GM18498 (cell line): ENCODE measurements around the gene APBB2.
A peak's percentile ranks its signal among the peaks of the same experiment; 100 is the strongest.
"Not testable (repeated sequence)": the region's sequence is repeated elsewhere in the genome, so short reads cannot be mapped to it uniquely, and the experiment has no call there.

Source experiments
- ATAC-seq: cut with Tn5 transposase; IDR thresholded peaks from one replicate; pipeline ENCODE4 v1.9.1; 2021; ENCODE audit warnings: mild to moderate bottlenecking, moderate library complexity; ENCODE audit not compliant: unreplicated experiment

Gene APBB2

GRCh38 chr4:41029098-41029497, 185.2 kb downstream of the APBB2 start:
- no peak for ATAC-seq

- no peak for ATAC-seq
These were observed 185.8 kb downstream of the APBB2 start for GRCh38 chr4:41028392-41029076.

GRCh38 chr4:41026971-41027370, 187.4 kb downstream of the APBB2 start:
- no peak for ATAC-seq

GRCh38 chr4:41025824-41026223, 188.5 kb downstream of the APBB2 start:
- no peak for ATAC-seq

- no peak for ATAC-seq
These were observed 189.5 kb downstream of the APBB2 start for GRCh38 chr4:41024556-41025491.

GRCh38 chr4:41022116-41022515, 192.2 kb downstream of the APBB2 start:
- ATAC-seq, result no peak

- no peak for ATAC-seq
These were observed 199.2 kb downstream of the APBB2 start for GRCh38 chr4:41015016-41015675.

GRCh38 chr4:41014158-41014557, 200.2 kb downstream of the APBB2 start:
- no peak for ATAC-seq

GRCh38 chr4:41013746-41014145, 200.6 kb downstream of the APBB2 start:
- ATAC-seq, result no peak

GRCh38 chr4:41012911-41013310, 201.4 kb downstream of the APBB2 start:
- no peak for ATAC-seq

- no peak for ATAC-seq
These were observed 202.0 kb downstream of the APBB2 start for GRCh38 chr4:41012293-41012692.

- no peak for ATAC-seq
These were observed 204.9 kb downstream of the APBB2 start for GRCh38 chr4:41009411-41009810.

- no peak for ATAC-seq
These were observed 208.2 kb downstream of the APBB2 start for GRCh38 chr4:41006141-41006540.

- no peak for ATAC-seq
These were observed 212.0 kb downstream of the APBB2 start for GRCh38 chr4:41002309-41002708.

- ATAC-seq, result no peak
These were observed 214.0 kb downstream of the APBB2 start for GRCh38 chr4:41000356-41000755.

- no peak for ATAC-seq
These were observed 215.5 kb downstream of the APBB2 start for GRCh38 chr4:40998675-40999358.

- no peak for ATAC-seq
These were observed 218.5 kb downstream of the APBB2 start for GRCh38 chr4:40995850-40996249.

- ATAC-seq, result not testable (repeated sequence)
These were observed 220.0 kb downstream of the APBB2 start for GRCh38 chr4:40994321-40994720.

GRCh38 chr4:40993296-40993693, 221.0 kb downstream of the APBB2 start:
- not testable (repeated sequence) for ATAC-seq

- peak; percentile 71 for ATAC-seq
These were observed 221.7 kb downstream of the APBB2 start for GRCh38 chr4:40992472-40993295.
